Astrocyte of the cerebellum (primary cell): Measurements from ENCODE around the gene EPM2AIP1.

ENCODE experiments used
- DNase-seq: peaks from one replicate; pipeline ENCODE4 v3.0.0-alpha.2; 2011; ENCODE audit warnings: low read depth
- H3K4me3 ChIP-seq: 2 replicates; pipeline ENCODE4 v1.5.1; 2011; ENCODE audit warnings: mild to moderate bottlenecking, low read depth, low read length, moderate library complexity
- in situ Hi-C: cut with HindIII; loops from 2 replicates; pipeline ENCODE4 v1.10.0; 2017; ENCODE audit warnings: low sequenced_read_pairs
- TF ChIP-seq, protein P1 (sequence below): IDR thresholded peaks from 2 replicates; pipeline ENCODE4 v1.5.1; 2012; ENCODE audit warnings: low read length, low read depth, moderate library complexity, mild to moderate bottlenecking; ENCODE audit errors: missing control alignments

Gene EPM2AIP1

GRCh38 chr3:37032961-37033360 lies 40.0 kb upstream of the EPM2AIP1 start:
- DNase-seq, result no peak
- no peak overlapping the region for H3K4me3 ChIP-seq
- in situ Hi-C loops, result loop anchor here (25.0 kb wide), 1 partner anchor 179 kb away; no protein-coding TSS in a partner anchor
- TF ChIP-seq, protein P1, sequence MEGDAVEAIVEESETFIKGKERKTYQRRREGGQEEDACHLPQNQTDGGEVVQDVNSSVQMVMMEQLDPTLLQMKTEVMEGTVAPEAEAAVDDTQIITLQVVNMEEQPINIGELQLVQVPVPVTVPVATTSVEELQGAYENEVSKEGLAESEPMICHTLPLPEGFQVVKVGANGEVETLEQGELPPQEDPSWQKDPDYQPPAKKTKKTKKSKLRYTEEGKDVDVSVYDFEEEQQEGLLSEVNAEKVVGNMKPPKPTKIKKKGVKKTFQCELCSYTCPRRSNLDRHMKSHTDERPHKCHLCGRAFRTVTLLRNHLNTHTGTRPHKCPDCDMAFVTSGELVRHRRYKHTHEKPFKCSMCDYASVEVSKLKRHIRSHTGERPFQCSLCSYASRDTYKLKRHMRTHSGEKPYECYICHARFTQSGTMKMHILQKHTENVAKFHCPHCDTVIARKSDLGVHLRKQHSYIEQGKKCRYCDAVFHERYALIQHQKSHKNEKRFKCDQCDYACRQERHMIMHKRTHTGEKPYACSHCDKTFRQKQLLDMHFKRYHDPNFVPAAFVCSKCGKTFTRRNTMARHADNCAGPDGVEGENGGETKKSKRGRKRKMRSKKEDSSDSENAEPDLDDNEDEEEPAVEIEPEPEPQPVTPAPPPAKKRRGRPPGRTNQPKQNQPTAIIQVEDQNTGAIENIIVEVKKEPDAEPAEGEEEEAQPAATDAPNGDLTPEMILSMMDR, result no peak

DNA sequence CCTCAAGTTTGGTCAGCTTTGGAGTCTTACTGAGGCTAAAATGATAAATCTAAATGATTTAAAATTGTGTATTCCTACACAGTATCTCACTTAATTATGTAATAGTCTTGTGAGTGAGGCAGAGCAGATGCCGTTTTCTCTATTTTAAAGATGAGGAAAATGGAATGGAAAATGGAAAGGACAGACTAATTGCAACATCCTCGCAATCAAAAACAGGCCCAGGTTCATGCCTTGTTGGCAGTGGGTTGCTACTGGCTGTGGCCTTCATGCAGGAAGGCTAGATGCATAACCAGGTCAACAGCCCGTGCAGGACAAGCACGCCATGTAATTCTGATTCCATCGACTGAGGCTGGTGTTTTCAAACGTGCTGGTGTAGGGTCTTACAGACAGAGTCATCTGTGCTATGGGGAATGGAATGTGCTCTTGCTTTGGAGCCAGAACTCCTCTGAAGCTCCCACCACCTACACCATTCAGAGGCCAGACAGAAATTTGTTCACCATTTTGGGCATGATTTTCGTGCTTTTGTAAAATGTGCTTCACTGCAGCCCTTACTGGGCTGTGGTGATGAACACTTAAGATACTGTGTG lies 38.3 kb upstream of the EPM2AIP1 start:
- in situ Hi-C loops, result loop anchor here (25.0 kb wide), 1 partner anchor 181 kb away; no protein-coding TSS in a partner anchor
- no peak overlapping the region for H3K4me3 ChIP-seq
- no peak for DNase-seq
- TF ChIP-seq, protein P1, result no peak

GRCh38 chr3:37030588-37030987 lies 37.7 kb upstream of the EPM2AIP1 start:
- TF ChIP-seq, protein P1, result no peak
- in situ Hi-C loops, result loop anchor here (25.0 kb wide), 1 partner anchor 182 kb away; no protein-coding TSS in a partner anchor
- DNase-seq, result no peak
- H3K4me3 ChIP-seq, result no peak overlapping the region

- in situ Hi-C loops, result loop anchor here (25.0 kb wide), 1 partner anchor 183 kb away; no protein-coding TSS in a partner anchor
- no peak overlapping the region for H3K4me3 ChIP-seq
- TF ChIP-seq, protein P1, result no peak
- DNase-seq, result no peak
These were observed 36.7 kb upstream of the EPM2AIP1 start for GRCh38 chr3:37029516-37030163.

DNA sequence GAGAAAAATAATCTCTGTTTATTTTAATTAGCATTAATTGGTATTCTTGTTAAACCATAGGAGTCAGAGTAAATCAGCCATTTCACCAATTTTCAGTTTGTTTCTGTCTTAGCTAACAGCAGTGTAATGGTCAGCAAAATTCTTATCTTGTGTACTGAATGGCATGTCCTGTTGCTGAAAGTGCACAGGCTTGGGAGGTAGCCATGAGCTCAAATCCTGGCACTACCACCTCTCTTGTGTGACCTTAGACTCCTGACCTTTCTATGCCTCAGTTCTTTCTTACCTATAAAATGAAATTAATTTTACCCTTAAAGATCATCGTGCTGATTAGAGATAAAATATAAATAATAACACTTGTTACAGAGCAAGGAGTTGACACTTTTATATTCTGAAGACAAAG lies 36.2 kb upstream of the EPM2AIP1 start:
- TF ChIP-seq, protein P1, result no peak
- in situ Hi-C loops, result loop anchor here (25.0 kb wide), 1 partner anchor 183 kb away; no protein-coding TSS in a partner anchor
- no peak overlapping the region for H3K4me3 ChIP-seq
- DNase-seq, result no peak

DNA sequence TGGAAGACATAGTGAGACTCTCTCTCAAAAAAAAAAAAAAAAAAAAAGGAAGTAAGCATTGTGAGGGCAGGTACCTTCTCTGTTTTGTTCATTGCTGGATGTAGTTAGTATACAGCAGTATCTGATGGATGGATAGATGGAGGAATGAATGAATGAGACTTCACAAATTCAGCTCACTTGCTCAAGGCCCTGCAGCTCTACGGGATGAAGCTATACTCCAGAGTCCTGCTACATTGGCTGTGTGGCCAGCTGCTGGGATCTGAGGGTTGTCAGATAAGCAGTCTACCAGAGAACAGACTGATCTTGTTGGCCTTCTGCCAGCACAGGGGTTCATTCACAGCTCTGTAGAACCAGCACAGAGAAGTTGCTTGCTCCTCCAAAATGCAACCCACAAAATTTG lies 35.4 kb upstream of the EPM2AIP1 start:
- TF ChIP-seq, protein P1, result no peak
- in situ Hi-C loops, result loop anchor here (25.0 kb wide), 1 partner anchor 184 kb away; no protein-coding TSS in a partner anchor
- no peak for DNase-seq
- no peak overlapping the region for H3K4me3 ChIP-seq
